Ovary (tissue), 9 donors: ENCODE data around the gene FSTL5. TPM values are rescaled to one million over a fixed set of nuclear protein-coding genes. Genes with fewer than 3 reads are reported as not detected.

ENCODE experiments used
- DNase-seq, 5 donors: peaks; one replicate each; pipeline ENCODE4 v3.0.0-alpha.2; 2019 to 2020
- H3K27ac ChIP-seq, 2 donors: fragments of 200-600 bp; one replicate each; pipeline versions ENCODE4 v1.5.1 to v1.8.0; 2019 to 2022
- H3K27me3 ChIP-seq: fragments of 200-600 bp; one replicate; pipeline ENCODE4 v1.8.0; 2022
- H3K36me3 ChIP-seq: fragments of 200-600 bp; sonication (generic); one replicate; pipeline ENCODE4 v1.5.1; 2019
- H3K4me1 ChIP-seq: one replicate; pipeline ENCODE4 v1.8.1; 2013; ENCODE audit warnings: mild to moderate bottlenecking, moderate library complexity; ENCODE audit not compliant: insufficient read depth
- H3K4me3 ChIP-seq: fragments of 200-600 bp; sonication (generic); one replicate; pipeline ENCODE4 v1.5.1; 2017
- H3K9me3 ChIP-seq, 2 donors: fragments of 200-600 bp in 1 of 2; sonication (generic) in 1 of 2; one replicate each; pipeline versions ENCODE4 v1.5.1 to v1.8.1; 2013 to 2019; ENCODE audit warnings: mild to moderate bottlenecking in 1 of 2, moderate library complexity in 1 of 2
- EP300 ChIP-seq: sonication (generic); formaldehyde crosslinking; IDR thresholded peaks from one replicate; pipeline ENCODE4 v1.6.1; 2017; ENCODE audit warnings: antibody characterized with exemption
- POLR2A ChIP-seq: fragments of 450-650 bp; IDR thresholded peaks from one replicate; pipeline ENCODE4 v1.6.1; 2017; ENCODE audit warnings: antibody characterized with exemption, mild to moderate bottlenecking, moderate library complexity
- WGBS, 3 donors: extraction: QIAGEN DNeasy Blood & Tissue Kit in 1 of 3; methylation state at CpG; one replicate each; pipeline versions ENCODE4 v1.1.5 to v1.1.7; 2013 to 2017; 5-methylcytosine and 5-hydroxymethylcytosine counted together
- intact Hi-C, 4 donors: fragments of 100-400 bp; cut with DNase I; formaldehyde crosslinking; loops; one replicate each; pipeline versions ENCODE4 v1.11.0 to v1.15.1; 2022 to 2023
- polyA plus RNA-seq, 2 donors: library from polyadenylated mRNA; stranded (reverse); fragments of 200-250 nt in 1 of 2; fragments of 350-450 nt in 1 of 2; fragmentation: Illumina TruSeq in 1 of 2; extraction: RNeasy Lipid Tissue Mini Kit (QIAGEN cat#74804) in 1 of 2; gene quantifications; one replicate each; pipeline ENCODE4 v1.2.3, GENCODE V29; 2013 to 2014
- total RNA-seq, 7 donors: library from RNA; depleted of rRNA in 2 of 7; stranded (reverse); fragments of >200 nt in 2 of 7; fragmentation: NEBNext Ultra II Directional in 3 of 7; extraction: Animal tissue kit (Norgen Biotek cat#: 25700) in 3 of 7; gene quantifications; one replicate each; pipeline versions ENCODE4 v1.1.0 to v1.2.4, GENCODE V29; 2016 to 2023
- TF ChIP-seq, protein P1 (sequence below), 3 donors: fragments of 450-650 bp in 2 of 3; fragments of 200-600 bp in 1 of 3; IDR thresholded peaks; one replicate each; pipeline versions ENCODE4 v1.5.1 to v1.8.0; 2016 to 2022; ENCODE audit warnings: antibody characterized with exemption in 3 of 3, mild to moderate bottlenecking in 1 of 3
- donor health status: DM: no; HTN: no; CAD: no; lungs with moderate emphysema.
- donor health status: DM: no; HTN: no; CAD: no.
- donor health status: Bipolar disorder and iron deficiency.
- donor health status: DM: yes; HTN: yes; CAD: no.
- donor health status: DM: no; HTN: no; CAD: no.
- donor health status: DM: yes; HTN: yes; CAD: no.

Gene FSTL5
- total and polyA plus RNA-seq, 9 donors = 0.05 TPM; not detected in 8

DNA sequence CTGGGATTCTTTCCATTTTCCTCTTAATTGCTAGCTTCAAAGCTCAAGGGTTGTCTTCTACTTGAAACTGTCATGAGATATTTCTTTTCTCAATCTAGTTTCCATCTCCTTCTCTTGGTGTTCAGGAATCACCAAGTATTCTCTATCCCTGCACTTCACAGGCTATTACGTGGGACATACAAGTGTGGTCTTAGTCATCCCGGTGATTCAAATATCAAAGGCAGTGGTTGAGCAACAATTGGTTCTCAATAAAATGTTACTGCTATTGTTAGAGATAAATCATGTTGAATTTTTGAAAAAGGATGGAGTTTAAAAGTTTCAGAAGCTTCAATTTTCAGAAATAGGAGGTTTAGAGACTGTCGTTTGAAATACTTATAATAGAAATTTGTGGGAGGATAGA, 812.9 kb downstream of the FSTL5 start:
- TF ChIP-seq, protein P1, sequence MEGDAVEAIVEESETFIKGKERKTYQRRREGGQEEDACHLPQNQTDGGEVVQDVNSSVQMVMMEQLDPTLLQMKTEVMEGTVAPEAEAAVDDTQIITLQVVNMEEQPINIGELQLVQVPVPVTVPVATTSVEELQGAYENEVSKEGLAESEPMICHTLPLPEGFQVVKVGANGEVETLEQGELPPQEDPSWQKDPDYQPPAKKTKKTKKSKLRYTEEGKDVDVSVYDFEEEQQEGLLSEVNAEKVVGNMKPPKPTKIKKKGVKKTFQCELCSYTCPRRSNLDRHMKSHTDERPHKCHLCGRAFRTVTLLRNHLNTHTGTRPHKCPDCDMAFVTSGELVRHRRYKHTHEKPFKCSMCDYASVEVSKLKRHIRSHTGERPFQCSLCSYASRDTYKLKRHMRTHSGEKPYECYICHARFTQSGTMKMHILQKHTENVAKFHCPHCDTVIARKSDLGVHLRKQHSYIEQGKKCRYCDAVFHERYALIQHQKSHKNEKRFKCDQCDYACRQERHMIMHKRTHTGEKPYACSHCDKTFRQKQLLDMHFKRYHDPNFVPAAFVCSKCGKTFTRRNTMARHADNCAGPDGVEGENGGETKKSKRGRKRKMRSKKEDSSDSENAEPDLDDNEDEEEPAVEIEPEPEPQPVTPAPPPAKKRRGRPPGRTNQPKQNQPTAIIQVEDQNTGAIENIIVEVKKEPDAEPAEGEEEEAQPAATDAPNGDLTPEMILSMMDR (IDR thresholded peaks at IDR 0.05) = no peak
- TF ChIP-seq POLR2A = no peak
- no peak for TF ChIP-seq EP300
- 79 to 85% (median 83%) methylated on average over 3 of the region's 3 CpGs for WGBS, 3 donors
- Histone ChIP-seq H3K36me3 (no peaks in the 10 kb centered on the region), H3K4me1 (no peaks in the 10 kb centered on the region), H3K27ac (no peak overlapping the region), H3K9me3 (no peaks in the 10 kb centered on the region), H3K27me3 (no peaks in the 10 kb centered on the region), H3K4me3 (no peak overlapping the region)
- DNase-seq = no peak
- intact Hi-C loops = no loop called here

DNA sequence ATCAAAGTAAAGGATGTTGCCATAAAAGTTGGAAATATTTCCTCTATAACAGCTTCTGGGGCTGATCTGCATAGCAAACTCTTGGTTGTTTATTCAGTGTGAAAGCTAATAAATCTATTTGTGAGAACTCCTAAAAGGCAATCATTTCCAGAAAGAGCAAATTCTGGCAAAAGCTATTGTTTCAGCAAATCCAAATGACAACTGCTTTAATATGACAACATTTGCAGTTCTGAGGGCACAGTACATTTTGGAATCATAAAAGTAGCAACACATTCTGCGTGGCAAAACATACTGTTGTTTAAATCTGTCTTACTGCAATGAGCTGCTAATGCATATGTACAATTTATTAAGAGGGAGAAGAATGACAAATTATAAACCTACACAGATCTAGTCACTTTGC, 818.1 kb downstream of the FSTL5 start:
- DNase-seq = no peak
- Histone ChIP-seq H3K27ac (no peak overlapping the region), H3K36me3 (no peaks in the 10 kb centered on the region), H3K9me3 (no peaks in the 10 kb centered on the region), H3K27me3 (no peaks in the 10 kb centered on the region), H3K4me3 (no peak overlapping the region), H3K4me1 (no peaks in the 10 kb centered on the region)
- intact Hi-C loops = no loop called here
- whole genome bisulfite sequencing, 3 donors = 29 to 44% (median 41%) methylated on average over 1 of the region's 1 CpG
- TF ChIP-seq POLR2A = no peak

DNA sequence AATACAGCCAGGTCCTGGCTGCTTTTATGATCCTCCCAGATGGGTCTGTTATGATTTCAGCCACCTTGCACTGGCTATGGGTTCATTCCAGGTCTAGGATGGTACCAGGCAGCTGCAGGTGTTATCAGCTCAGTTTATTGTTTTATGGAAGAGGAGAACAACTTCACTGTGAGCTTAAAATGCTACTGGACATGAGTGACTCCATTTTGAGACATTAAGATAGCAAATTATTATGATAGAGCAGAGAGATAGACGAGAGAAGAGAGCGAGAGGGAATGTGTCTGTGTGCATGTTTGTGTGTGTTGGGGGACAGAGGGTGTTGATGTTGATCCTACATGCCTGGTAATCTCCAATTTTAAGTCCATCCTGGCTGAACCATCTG, 820.2 kb downstream of the FSTL5 start:
- Histone ChIP-seq H3K36me3 (no peaks in the 10 kb centered on the region), H3K27me3 (no peaks in the 10 kb centered on the region), H3K4me3 (no peak overlapping the region), H3K4me1 (no peaks in the 10 kb centered on the region), H3K27ac (no peak overlapping the region), H3K9me3 (no peaks in the 10 kb centered on the region)
- no peak for DNase-seq
- TF ChIP-seq POLR2A (no peak), EP300 (no peak)
- intact Hi-C loops = no loop called here
- WGBS, 3 donors = 79 to 90% (median 86%) methylated on average over 2 of the region's 2 CpGs

DNA sequence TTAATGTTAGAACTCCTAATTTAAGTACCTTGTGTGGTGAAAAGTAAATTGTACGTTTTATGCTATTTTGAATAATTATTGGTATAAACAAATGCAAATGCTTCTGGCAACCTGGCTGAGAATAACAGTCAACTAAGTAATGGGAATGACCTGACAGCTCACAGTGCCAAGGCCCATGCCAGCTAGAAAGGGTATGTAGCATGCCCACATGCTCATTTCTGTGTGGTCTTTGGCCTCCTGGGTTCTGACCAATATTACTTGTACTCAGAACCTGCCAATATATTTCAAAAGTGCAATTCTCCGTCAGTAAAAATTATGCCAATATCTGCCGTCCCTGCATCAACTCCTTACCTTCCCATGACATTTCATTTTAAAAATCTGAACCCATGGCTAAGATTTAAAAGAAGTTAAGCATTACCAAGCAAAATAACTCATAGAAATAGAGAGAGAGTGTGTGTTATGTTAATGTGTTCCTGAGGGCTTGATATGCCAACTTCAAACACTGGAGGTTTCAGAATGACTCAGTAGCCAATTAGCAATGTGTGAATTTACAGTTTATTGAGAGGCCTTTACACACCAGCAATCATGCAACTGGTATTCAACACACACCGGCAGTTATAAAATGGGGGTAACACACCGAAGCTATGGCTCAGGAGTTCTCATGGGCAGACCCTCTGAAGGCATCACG, 820.8 kb downstream of the FSTL5 start:
- intact Hi-C loops = no loop called here
- Histone ChIP-seq H3K4me1 (no peaks in the 10 kb centered on the region), H3K36me3 (no peaks in the 10 kb centered on the region), H3K27ac (no peak overlapping the region), H3K27me3 (no peaks in the 10 kb centered on the region), H3K4me3 (no peak overlapping the region), H3K9me3 (no peaks in the 10 kb centered on the region)
- 76 to 80% (median 80%) methylated on average over 6 of the region's 6 CpGs for WGBS, 3 donors
- DNase-seq = no peak
- TF ChIP-seq, protein P1 (IDR thresholded peaks at IDR 0.05) = no peak
- TF ChIP-seq EP300 = no peak
- no peak for TF ChIP-seq POLR2A

DNA sequence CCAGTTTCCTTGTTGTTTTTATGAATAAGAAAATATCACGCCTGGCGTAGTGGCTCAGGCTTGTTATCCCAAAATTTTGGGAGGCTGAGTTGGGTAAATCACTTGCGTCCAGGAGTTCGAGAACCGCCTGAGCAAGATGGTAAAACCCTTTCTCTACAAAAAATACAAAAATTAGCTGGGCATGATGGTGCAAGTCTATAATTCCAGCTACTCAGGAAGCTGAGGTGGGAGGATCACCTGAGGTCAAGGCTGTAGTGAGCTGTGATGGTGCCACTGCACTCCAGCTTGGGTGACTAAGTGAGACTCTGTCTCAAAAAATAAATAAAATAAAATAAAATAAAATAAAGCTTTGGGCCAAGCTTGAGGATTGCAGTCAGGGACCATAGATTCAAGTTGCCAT, 827.2 kb downstream of the FSTL5 start:
- intact Hi-C loops = no loop called here
- TF ChIP-seq EP300 (no peak), POLR2A (no peak)
- TF ChIP-seq, protein P1 (IDR thresholded peaks at IDR 0.05) = no peak
- no peak for DNase-seq
- Histone ChIP-seq H3K27me3 (no peaks in the 10 kb centered on the region), H3K36me3 (no peaks in the 10 kb centered on the region), H3K27ac (no peak overlapping the region), H3K4me3 (no peak overlapping the region), H3K9me3 (no peaks in the 10 kb centered on the region), H3K4me1 (no peaks in the 10 kb centered on the region)
- WGBS, 3 donors = 76 to 86% (median 84%) methylated on average over 5 of the region's 5 CpGs
